HuH-7 (cell line): ENCODE results near the gene GTF3C5.
"Not testable (repeated sequence)": the region's sequence is repeated elsewhere in the genome, so short reads cannot be mapped to it uniquely, and the experiment has no call there.

Experiments used
- DNase-seq: peaks from one replicate; pipeline ENCODE4 v3.0.0; 2011; ENCODE audit warnings: low spot score

The GTF3C5 gene

GRCh38 chr9:132995879-132996278 is 34.9 kb upstream of the GTF3C5 start:
- DNase-seq = no peak

GRCh38 chr9:132996526-132996925 is 34.3 kb upstream of the GTF3C5 start:
- no peak for DNase-seq

DNA sequence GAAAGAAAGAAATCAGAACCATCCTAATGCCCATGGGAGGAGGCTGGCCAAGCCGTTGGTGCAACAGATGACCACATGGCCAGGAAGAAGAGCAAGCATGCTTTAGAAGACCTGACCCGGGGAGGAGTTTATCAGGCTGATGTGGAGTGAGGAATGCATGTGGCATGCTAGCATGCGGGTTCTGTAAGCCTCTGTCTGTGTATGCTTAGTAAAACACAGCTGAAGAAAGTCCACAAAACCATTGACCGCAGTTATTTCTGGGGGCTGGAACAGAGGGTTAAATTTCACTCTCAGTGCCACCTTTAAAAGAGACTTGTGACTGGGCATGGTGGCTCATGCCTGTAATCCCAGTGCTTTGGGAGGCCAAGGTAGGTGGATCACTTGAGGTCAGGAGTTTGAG is 33.2 kb upstream of the GTF3C5 start:
- DNase-seq = no peak

DNA sequence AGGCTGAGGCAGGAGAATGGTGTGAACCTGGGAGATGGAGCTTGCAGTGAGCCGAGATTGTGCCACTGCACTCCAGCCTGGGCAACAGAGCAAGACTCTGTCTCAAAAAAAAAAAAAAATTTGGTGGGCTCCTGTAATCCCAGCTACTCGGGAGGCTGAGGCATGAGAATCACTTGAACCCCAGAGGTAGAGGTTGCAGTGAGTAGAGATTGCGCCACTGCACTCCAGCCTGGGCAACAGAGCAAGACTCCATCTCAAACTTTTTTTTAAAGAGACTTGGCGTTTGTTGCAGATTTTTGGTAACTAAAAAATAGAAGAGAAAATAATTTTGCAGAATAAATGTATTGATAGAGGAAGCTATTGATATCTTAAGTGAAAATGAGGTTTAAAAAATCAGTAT is 32.6 kb upstream of the GTF3C5 start:
- DNase-seq = not testable (repeated sequence)

DNA sequence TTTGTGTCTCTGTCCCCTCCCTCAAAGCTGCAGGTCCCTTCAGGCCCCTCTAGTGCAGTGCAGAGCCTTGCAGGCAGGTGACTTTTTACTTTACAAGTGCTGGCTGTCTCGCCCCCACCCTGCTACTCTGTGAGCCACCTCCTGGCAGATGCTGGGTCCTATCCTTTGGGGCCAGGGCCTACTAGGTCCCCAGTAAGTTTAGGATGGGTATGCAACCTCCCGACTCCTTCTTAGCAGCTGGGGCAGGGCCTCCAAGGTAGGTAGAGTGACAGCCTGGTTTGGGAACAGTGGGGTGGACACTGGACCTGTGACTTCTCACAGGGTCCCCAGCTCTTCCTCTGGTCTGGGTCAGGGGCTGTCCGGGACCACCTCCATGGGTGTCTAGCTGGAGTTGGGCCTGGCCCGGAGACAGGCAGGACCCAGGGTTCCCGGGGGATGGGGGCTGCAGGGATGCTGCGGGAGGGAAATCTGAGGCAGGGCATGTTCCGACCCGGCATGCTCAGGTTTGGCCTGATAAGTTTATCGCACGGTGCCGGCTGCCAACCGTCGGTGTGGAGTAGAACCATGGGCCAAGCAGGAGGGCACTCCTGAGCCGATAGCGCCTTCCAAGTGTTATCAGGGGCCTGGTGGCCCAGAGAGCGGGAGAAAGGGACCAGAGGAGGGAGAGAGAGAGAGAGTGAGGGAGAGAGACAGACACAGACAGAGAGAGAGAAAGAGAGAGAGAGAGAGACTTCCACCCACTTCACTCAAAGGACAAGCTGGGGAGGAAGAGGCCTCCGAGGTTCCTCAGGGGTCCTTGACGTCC is 31.8 kb upstream of the GTF3C5 start:
- DNase-seq = no peak

- no peak for DNase-seq
These were observed 28.4 kb upstream of the GTF3C5 start for GRCh38 chr9:133002147-133003070.

DNA sequence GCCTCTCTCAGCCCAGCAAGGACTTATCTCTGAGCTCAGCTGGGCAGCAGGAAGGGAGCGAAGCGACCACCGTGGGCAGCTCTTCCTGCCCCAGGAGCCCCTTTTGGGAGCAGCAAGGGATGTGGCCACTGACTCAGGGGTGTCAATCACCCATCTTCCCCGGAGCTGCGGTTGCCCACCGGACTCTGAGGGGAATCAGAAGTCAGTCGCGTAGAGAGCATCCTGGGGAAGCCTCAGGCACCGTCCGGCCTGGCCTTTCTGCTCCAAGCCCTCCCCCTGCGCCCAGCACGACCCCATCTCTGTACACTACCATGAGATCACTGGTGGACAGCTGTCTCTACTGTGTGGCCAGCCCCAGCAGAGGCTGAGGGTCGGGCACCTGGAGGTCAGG is 27.7 kb upstream of the GTF3C5 start:
- DNase-seq = no peak

DNA sequence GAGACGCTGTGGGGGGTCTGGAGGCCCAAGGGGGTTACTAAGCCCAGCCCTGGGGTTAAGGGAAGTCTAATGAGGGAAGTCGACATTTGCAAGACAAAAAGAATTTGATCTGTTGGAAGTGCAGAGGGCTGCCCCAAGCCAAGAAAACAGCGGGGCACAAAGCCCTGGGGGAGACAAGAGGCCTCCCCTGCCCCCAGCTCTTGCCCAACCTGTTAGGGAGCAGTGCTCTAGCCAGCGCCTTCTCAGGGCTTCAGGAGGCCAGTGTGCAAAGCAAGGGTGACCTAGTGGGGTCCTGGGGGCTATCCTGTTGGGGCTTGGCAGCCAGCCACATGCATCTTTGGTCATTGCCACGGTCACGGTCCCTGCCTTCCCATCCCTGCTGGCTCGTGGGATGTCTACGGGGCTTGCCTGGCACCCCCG is 27.1 kb upstream of the GTF3C5 start:
- DNase-seq = no peak

DNA sequence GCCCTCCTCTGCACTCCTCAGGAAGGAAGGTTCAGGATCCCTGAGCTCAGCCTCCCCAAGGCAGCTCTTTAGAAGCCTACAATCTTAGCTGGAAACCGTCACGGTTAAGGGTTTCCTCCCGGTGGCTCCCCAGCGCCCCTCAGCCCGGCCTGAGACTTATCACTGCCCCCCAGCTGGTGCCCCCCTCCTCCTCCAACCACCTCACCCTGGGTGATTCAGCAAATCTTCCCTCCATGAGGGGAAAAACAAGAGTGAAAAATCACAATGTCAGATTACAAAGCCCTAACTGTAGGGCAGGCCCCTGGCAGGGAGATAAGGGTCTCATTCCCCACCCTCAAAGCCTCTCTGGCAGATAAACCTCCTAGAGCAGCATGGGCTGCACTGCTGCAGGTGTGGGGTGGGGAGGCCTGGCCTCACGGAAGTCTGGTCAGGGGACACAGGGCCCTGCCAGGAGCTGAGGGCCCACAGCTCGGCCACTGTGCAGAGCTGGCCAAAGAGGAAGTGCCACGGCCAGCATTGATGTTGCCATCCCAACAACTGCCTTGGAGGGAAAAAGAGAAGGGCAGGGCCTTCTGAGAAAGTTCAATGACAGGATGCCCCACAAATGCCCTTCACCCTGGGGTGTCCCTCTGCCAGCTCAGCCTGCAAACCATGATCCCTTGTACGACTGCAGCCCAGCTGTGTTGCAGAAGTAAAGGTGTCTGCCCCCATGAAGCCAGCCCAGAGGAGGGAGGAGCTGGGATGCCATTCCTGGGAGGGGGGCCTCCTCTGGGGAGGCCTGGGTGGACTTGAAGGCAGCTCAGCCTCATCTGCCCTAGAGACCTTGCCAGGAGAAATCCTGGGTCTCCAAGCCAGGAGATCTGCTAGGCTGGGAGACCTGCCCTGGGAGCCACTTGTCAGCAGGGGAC is 26.5 kb upstream of the GTF3C5 start:
- DNase-seq = no peak

DNA sequence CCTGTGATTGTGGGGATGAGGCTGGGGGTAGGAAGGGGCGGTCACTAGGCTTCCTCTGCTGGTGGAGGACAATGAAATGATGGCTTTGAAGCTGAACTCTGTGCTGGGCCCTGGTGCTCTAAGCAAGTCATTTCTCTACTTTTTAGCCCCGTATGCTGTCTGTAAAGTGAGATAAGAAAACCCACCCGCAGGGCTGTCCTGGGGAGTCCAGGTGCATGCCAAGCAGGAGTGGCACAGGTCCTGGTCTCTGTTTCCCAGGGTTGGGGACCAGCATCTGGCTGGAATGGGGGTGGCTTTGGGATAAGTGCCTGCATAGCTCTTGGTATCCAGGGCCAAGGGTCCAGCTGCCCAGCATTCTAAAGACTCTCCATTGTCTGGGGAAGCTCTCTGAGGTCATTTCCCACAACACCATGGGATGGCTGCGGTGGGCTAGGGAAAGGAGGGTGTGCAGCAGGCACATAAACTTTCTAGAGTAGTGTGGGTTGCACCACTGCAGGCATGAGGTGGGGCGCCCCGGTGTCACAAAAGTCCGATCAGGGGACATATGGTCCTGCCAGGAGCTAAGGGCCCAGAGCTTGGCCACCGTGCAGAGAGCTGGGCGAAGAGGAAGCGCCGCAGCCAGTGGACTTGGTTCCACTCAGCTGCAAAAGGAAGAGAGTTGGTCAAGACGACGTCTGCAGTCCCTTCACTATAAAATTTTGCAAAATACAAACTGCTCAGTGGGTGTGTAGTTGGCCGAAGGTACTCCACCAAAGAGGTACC is 25.6 kb upstream of the GTF3C5 start:
- no peak for DNase-seq

DNA sequence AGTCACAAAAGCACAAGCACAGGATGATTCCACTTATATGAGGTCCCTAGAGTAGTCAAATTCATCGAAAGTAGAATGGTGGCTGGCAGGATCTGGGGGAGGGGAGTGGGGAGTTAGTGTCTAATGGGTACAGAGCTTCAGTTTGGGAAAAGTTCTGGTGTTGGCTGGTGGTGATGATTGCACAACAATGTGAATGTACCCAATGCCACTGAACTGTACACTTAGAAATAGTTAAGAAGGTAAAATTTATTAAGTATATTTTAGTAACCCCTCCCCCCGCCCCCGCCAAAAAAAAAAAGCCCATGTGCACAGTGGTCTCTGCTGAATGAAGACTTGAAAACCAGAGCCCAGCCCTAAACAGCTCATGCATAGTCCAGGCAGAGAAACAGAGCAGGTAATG is 24.8 kb upstream of the GTF3C5 start:
- DNase-seq = no peak

DNA sequence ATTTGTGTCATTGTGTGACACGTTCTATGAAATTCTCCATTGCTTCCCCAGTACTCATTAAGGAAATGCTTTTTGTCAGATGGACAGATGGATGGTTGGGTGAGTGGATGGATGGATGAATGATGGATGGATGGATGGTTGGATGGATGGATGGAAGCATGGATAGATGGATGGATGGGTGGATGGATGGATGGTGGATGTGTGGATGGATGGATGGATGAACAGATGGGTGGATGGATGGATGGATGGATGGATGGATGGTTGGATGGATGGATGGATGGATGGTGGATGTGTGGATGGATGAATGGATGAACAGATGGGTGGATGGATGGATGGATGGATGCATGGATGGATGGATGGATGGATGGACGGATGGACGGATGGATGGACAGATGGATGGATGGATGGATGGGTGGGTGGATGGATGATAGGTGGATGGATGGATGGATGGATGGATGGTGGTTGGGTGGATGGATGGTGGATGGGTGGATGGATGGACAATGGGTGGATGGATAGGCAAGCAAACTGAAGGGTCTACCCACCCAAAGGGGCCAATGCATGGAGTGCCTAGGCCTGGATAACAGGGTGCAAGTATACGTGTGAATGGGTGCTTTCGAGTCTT is 24.0 kb upstream of the GTF3C5 start:
- DNase-seq = no peak

- DNase-seq = no peak
These were observed 22.4 kb upstream of the GTF3C5 start for GRCh38 chr9:133008406-133008805.

GRCh38 chr9:133008824-133009223 is 22.0 kb upstream of the GTF3C5 start:
- DNase-seq = no peak

GRCh38 chr9:133009906-133010582 is 20.8 kb upstream of the GTF3C5 start:
- DNase-seq = no peak

GRCh38 chr9:133014696-133015095 is 16.1 kb upstream of the GTF3C5 start:
- DNase-seq = no peak

GRCh38 chr9:133023117-133023890 is 7.5 kb upstream of the GTF3C5 start:
- DNase-seq = no peak

GRCh38 chr9:133026426-133026825 is 4.4 kb upstream of the GTF3C5 start:
- DNase-seq = no peak

GRCh38 chr9:133027134-133027533 is 3.7 kb upstream of the GTF3C5 start:
- no peak for DNase-seq

GRCh38 chr9:133028221-133028620 is 2.6 kb upstream of the GTF3C5 start:
- DNase-seq = no peak
